NCI-H510A (cell line): ENCODE results near the gene ASTN2.

Experiments used
- DNase-seq: peaks from one replicate; lab custom pipeline; 2025; lab: John Stamatoyannopoulos, UW

ASTN2 gene

GRCh38 chr9:116520218-116520617, 894.6 kb downstream of the ASTN2 start:
- DNase-seq: no peak

DNA sequence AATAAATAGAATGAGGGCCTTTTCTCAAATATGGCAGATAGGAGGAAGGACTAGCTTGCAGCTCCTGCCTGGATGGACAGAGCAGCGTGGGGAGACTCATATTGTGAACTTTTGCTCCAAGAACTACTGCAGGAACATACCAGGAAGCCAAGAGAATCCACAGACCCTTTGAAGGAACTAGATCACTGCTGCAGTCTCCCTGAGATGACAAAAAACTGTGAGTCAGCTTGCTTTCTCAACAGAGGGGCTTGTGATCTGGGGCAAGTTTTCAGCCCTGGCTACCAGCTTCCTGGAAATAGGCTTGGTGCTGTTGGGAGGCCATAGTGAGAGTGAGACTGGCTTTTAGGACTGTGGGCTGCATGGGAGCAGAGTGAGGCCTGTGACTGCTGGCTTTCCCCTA, 898.4 kb downstream of the ASTN2 start:
- DNase-seq: no peak

- DNase-seq: no peak
Observed at GRCh38 chr9:116515541-116515940, 899.3 kb downstream of the ASTN2 start.

DNA sequence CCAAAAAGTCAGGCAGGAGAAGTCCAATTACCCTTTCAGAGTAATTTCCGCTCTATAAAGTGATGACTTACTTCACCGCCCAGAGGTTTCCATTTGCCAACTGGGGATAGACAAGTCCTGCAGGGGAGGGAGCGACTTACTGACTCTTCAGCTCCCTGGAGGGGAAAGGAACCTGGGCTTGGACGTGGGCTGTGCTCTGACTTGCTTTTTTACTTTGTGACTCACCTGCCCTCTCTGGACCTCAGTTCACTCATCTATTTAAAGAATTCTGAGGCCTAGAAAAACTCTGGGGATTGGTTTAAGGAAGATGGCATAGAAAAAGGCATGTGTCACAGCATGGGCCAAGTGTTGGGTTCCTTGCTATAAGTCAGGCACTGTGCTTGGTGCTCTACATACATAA, 908.2 kb downstream of the ASTN2 start:
- no peak for DNase-seq

GRCh38 chr9:116504893-116505480, 909.9 kb downstream of the ASTN2 start:
- no peak for DNase-seq

DNA sequence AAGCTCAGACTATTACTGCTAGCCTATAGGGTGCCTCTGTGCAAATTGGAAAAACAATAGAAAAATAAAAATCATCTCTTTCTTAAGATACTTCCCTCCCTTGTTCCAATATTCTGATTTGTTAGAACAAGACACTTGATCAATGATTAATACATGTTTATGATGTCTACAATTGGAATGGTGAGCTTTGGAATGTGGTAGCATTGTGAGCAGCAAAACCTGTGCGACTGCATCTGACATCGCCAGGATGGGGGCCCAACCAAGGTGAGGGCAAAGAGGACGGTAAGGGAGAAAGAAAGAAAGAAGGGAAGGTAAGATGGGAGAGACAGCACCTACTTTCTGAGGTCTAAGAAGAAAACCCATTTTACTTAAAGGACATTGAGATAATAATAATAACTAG, 910.8 kb downstream of the ASTN2 start:
- DNase-seq: no peak

GRCh38 chr9:116502746-116503145, 912.1 kb downstream of the ASTN2 start:
- DNase-seq: no peak

DNA sequence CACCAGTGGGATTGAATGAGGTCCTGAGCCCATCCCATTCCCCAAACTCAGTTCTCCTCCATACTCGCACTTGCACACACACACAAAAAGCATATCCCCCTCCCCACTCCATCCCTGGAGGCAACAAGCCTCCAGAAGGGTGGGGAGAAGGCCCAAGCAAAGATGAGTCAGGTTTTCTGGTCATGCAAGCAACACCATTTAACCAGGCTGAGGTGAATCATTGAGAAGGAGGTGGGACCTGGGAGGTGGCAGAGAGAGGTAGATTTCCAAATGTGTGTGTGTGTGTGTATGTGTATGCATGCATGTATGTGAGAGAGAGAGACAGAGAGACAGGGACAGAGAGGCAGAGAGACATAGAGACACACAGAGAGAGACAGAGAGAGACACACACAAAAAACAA, 913.0 kb downstream of the ASTN2 start:
- no peak for DNase-seq

GRCh38 chr9:116499986-116500871, 914.6 kb downstream of the ASTN2 start:
- DNase-seq: no peak

GRCh38 chr9:116499434-116499833, 915.4 kb downstream of the ASTN2 start:
- no peak for DNase-seq

- no peak for DNase-seq
Observed at GRCh38 chr9:116497095-116497890, 917.6 kb downstream of the ASTN2 start.

DNA sequence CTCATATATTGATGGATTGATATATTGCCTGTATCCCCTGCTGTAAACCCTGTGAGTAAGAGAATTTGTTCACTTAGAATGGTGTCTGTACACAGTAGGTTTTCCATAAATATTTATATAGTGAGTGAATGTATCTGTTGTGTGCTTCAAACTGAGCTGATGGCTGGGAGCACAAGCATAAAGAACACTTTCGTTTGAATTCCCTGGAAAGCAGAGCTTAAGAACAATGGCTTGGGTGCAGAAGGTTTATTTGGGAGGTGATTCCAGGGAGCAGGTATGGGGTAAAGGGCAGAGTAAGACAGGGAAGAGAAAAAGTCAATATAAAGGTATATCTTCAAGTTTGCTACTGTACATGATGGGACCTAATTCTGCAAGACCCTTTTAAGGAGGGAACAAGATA, 918.7 kb downstream of the ASTN2 start:
- DNase-seq: no peak

DNA sequence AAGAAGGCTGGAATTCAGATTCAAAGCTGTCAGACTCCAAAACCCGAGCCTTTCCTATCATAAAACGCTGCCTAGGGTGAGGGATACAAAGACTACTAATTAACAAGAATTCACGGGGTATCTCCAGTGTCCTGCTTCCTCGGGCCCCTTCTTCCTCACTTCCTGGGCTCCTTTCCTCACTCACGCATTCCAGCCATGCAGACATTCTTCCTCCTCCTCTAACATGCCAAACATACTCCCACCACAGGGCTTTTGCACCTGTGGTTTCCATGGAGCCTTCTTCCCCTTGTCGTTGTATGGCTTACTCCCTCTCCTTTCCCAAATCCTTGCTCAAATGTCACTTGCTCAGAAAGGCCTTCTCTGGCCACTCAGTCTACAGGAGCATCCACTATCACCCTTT, 919.1 kb downstream of the ASTN2 start:
- DNase-seq: no peak

GRCh38 chr9:116494815-116495634, 919.8 kb downstream of the ASTN2 start:
- DNase-seq: no peak

DNA sequence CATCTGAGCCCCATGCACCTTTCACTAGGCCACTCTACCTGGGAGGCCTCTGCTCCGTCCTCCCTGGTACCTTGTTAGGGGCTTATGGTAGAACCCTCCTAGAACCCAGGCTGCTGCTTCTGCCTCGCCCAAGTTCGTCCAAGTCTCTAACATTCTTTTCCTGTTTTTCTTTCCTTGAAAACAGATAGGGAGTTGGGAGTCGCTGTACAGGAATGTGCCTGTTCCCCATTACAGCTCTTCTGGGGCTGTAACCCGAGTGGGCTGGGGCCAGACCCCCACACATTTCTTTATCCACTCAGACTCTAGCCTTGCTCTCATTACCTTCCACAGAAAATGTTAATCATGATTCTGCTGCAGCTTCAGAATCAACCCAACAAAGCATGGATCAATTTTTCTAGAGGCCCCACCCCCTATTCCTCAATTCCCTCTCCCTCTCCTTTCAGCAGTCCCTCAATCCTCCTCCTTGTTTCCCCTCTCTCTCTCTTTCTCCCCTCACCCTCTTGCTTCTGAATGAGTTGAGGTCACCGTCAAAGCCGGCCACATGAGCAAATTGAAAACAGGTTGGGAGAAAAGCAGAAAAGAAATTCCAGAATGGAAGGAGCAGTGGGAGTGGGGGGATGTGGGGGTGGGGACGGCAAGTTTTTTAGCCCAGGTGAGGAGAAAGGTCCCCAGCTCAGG, 921.5 kb downstream of the ASTN2 start:
- DNase-seq: no peak

DNA sequence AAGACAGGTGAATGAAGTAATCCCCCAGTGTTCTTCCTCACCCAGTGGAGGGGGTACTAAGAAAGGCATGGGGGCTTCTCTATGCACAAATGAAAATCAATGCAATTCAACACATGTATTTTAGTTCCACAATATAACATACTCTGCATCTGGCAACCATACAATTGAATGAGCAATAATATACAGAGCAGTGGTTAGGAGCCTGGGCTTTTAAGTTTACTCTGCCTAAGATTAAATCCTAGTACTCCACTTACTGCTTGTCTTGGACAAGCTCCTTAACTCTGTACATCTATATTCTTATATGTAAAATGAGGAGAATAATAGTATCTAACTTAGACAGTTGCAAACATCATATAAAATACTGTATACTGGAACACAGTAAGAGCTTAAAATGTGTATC, 923.2 kb downstream of the ASTN2 start:
- DNase-seq: no peak

- DNase-seq: no peak
Observed at GRCh38 chr9:116491219-116491618, 923.6 kb downstream of the ASTN2 start.

GRCh38 chr9:116490321-116490720, 924.5 kb downstream of the ASTN2 start:
- no peak for DNase-seq

GRCh38 chr9:116488373-116488772, 926.5 kb downstream of the ASTN2 start:
- DNase-seq: no peak

- DNase-seq: no peak
Observed at GRCh38 chr9:116484492-116485061, 930.3 kb downstream of the ASTN2 start.
